ENCODE measurements around the gene SCARF2. TPM values are rescaled to one million over a fixed set of nuclear protein-coding genes. Genes with fewer than 3 reads are reported as not detected.

The SCARF2 gene
- total RNA-seq, 1 experiment from 2014 or later = 26.3 TPM

GRCh38 chr22:20434264-20434751 lies 3.3 kb downstream of the SCARF2 start:
- no peak overlapping the region for H3K4me3 Mint-ChIP-seq
- H3K9me3 Mint-ChIP-seq = no peaks in the 10 kb centered on the region
- no peak overlapping the region for H3K27ac Mint-ChIP-seq
- POLR2A ChIA-PET = no interaction called here
- TF ChIP-seq FOXK1 (CRISPR knock-in tag; IDR thresholded peaks at IDR 0.05) (no peak), TEAD4 (CRISPR knock-in tag; IDR thresholded peaks at IDR 0.05) (no peak), ZNF416 (CRISPR knock-in tag; IDR thresholded peaks at IDR 0.05) (no peak), SP1 (CRISPR knock-in tag; conservative IDR thresholded peaks at IDR 0.05) (no peak), NFATC4 (CRISPR knock-in tag; IDR thresholded peaks at IDR 0.05) (no peak), PRDM15 (CRISPR knock-in tag; IDR thresholded peaks at IDR 0.05) (no peak), USF1 (CRISPR knock-in tag; IDR thresholded peaks at IDR 0.05) (no peak), ZNF263 (CRISPR knock-in tag; IDR thresholded peaks at IDR 0.05; ENCODE audit: low read depth) (no peak), GTF2I (CRISPR knock-in tag; conservative IDR thresholded peaks at IDR 0.05) (no peak), ZBTB21 (CRISPR knock-in tag; IDR thresholded peaks at IDR 0.05; ENCODE audit: borderline replicate concordance) (no peak), KAT7 (CRISPR knock-in tag; IDR thresholded peaks at IDR 0.05; ENCODE audit: borderline replicate concordance) (no peak), SOX15 (CRISPR knock-in tag; IDR thresholded peaks at IDR 0.05) (no peak), SMAD3 (CRISPR knock-in tag; IDR thresholded peaks at IDR 0.05; ENCODE audit: borderline replicate concordance) (no peak)
- TF ChIP-seq, protein P1, sequence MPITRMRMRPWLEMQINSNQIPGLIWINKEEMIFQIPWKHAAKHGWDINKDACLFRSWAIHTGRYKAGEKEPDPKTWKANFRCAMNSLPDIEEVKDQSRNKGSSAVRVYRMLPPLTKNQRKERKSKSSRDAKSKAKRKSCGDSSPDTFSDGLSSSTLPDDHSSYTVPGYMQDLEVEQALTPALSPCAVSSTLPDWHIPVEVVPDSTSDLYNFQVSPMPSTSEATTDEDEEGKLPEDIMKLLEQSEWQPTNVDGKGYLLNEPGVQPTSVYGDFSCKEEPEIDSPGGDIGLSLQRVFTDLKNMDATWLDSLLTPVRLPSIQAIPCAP (CRISPR knock-in tag; IDR thresholded peaks at IDR 0.05) = no peak
- TF ChIP-seq, protein P2, sequence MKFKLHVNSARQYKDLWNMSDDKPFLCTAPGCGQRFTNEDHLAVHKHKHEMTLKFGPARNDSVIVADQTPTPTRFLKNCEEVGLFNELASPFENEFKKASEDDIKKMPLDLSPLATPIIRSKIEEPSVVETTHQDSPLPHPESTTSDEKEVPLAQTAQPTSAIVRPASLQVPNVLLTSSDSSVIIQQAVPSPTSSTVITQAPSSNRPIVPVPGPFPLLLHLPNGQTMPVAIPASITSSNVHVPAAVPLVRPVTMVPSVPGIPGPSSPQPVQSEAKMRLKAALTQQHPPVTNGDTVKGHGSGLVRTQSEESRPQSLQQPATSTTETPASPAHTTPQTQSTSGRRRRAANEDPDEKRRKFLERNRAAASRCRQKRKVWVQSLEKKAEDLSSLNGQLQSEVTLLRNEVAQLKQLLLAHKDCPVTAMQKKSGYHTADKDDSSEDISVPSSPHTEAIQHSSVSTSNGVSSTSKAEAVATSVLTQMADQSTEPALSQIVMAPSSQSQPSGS (CRISPR knock-in tag; IDR thresholded peaks at IDR 0.05; ENCODE audit: borderline replicate concordance, low read depth) = no peak
- TF ChIP-seq, protein P3, sequence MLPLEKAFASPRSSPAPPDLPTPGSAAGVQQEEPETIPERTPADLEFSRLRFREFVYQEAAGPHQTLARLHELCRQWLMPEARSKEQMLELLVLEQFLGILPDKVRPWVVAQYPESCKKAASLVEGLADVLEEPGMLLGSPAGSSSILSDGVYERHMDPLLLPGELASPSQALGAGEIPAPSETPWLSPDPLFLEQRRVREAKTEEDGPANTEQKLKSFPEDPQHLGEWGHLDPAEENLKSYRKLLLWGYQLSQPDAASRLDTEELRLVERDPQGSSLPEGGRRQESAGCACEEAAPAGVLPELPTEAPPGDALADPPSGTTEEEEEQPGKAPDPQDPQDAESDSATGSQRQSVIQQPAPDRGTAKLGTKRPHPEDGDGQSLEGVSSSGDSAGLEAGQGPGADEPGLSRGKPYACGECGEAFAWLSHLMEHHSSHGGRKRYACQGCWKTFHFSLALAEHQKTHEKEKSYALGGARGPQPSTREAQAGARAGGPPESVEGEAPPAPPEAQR (CRISPR knock-in tag; IDR thresholded peaks at IDR 0.05) = no peak
- TF ChIP-seq, protein P4, sequence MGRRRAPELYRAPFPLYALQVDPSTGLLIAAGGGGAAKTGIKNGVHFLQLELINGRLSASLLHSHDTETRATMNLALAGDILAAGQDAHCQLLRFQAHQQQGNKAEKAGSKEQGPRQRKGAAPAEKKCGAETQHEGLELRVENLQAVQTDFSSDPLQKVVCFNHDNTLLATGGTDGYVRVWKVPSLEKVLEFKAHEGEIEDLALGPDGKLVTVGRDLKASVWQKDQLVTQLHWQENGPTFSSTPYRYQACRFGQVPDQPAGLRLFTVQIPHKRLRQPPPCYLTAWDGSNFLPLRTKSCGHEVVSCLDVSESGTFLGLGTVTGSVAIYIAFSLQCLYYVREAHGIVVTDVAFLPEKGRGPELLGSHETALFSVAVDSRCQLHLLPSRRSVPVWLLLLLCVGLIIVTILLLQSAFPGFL (CRISPR knock-in tag; IDR thresholded peaks at IDR 0.05; ENCODE audit: borderline replicate concordance) = no peak
- peaks cover 80% of the 10 kb centered on the region for H3K27me3 Mint-ChIP-seq (ENCODE audit: low read depth)
- DNase-seq (ENCODE audit: low spot score) (no peak), ATAC-seq (no peak)
- peaks cover 28% of the 10 kb centered on the region for H3K4me1 Mint-ChIP-seq
- CTCF ChIA-PET = interaction anchor here (5.7 kb wide), 1 partner anchor 16 kb away, joined by 31 read pairs; no protein-coding TSS in a partner anchor
- H3K36me3 Mint-ChIP-seq = no peaks in the 10 kb centered on the region

Data from WTC11 (cell line).